Nephron (organoid): ENCODE data around the gene PADI4.

Source experiments
- H3K27ac Mint-ChIP-seq, 3 experiments: 2 replicates each; pipeline ENCODE4 v1.8.0; 2020; ENCODE audit warnings: mixed read lengths in 3 of 3, mild to moderate bottlenecking in 2 of 3, moderate library complexity in 1 of 3
- H3K27me3 Mint-ChIP-seq: 2 replicates; pipeline ENCODE4 v1.8.0; 2021; ENCODE audit warnings: low read depth, mild to moderate bottlenecking, moderate library complexity, mixed read lengths
- H3K36me3 Mint-ChIP-seq: 2 replicates; pipeline ENCODE4 v1.8.0; 2020; ENCODE audit warnings: low read depth, mixed read lengths
- H3K4me1 Mint-ChIP-seq: 2 replicates; pipeline ENCODE4 v1.8.0; 2020; ENCODE audit warnings: mixed read lengths
- H3K4me3 Mint-ChIP-seq, 3 experiments: 2 replicates each; pipeline ENCODE4 v1.8.0; 2020; ENCODE audit warnings: mild to moderate bottlenecking in 3 of 3, mixed read lengths in 3 of 3, moderate library complexity in 2 of 3
- H3K9me3 Mint-ChIP-seq: 2 replicates; pipeline ENCODE4 v1.8.0; 2020; ENCODE audit warnings: mixed read lengths
- TF ChIP-seq, protein P1 (sequence below), 3 experiments: fragments of 200-600 bp; sonication (generic); IDR thresholded peaks; one replicate each; pipeline ENCODE4 v1.5.0; 2021; ENCODE audit warnings: antibody characterized with exemption in 3 of 3; ENCODE audit not compliant: unreplicated experiment in 3 of 3

Gene PADI4

DNA sequence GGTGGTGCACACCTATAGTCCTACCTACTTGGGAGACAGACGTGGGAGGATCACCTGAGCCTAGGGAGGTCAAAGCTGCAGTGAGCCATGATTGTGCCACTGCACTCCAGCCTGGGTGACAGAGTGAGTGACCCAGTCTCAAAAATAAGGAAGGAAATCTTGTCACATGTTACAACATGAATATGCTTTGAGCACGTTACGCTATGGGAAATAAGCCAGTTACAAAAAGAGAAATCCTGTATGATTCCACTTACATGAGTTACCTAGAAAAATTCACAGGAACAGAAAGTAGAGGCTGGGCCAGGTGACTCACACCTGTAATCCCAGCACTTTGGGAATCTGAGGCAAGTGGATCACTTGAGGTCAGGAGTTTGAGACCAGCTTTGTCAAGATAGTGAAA is 57.3 kb downstream of the PADI4 start:
- H3K4me3 Mint-ChIP-seq = no peak overlapping the region
- no peaks in the 10 kb centered on the region for H3K36me3 Mint-ChIP-seq
- no peak overlapping the region for H3K27ac Mint-ChIP-seq
- peaks cover 28% of the 10 kb centered on the region for H3K27me3 Mint-ChIP-seq
- H3K4me1 Mint-ChIP-seq = no peaks in the 10 kb centered on the region
- TF ChIP-seq, protein P1, sequence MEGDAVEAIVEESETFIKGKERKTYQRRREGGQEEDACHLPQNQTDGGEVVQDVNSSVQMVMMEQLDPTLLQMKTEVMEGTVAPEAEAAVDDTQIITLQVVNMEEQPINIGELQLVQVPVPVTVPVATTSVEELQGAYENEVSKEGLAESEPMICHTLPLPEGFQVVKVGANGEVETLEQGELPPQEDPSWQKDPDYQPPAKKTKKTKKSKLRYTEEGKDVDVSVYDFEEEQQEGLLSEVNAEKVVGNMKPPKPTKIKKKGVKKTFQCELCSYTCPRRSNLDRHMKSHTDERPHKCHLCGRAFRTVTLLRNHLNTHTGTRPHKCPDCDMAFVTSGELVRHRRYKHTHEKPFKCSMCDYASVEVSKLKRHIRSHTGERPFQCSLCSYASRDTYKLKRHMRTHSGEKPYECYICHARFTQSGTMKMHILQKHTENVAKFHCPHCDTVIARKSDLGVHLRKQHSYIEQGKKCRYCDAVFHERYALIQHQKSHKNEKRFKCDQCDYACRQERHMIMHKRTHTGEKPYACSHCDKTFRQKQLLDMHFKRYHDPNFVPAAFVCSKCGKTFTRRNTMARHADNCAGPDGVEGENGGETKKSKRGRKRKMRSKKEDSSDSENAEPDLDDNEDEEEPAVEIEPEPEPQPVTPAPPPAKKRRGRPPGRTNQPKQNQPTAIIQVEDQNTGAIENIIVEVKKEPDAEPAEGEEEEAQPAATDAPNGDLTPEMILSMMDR (IDR thresholded peaks at IDR 0.05; ENCODE audit: unreplicated experiment in 3 of 3) = no peak
- H3K9me3 Mint-ChIP-seq = no peaks in the 10 kb centered on the region

DNA sequence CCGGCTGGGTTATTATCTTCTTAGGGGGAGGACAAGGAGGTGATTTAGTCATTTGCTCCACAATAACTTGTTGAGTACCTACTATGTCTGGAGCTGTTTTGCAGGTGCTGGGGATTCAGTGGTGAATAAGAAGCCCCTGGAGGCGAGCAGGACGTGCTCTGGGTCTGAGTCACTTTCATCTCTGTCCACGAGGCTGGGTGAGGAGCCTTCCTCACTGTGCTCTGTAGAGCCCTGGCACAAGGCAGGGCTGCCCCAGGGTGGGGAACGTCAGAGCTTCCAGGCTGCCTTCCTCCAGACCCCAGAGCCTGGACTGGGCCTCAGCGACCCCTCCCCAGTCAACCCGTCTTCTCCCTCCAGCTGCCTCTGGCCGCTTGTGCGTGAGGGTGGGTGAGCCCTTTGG is 61.5 kb downstream of the PADI4 start:
- no peaks in the 10 kb centered on the region for H3K36me3 Mint-ChIP-seq
- no peak overlapping the region for H3K27ac Mint-ChIP-seq
- H3K9me3 Mint-ChIP-seq = no peaks in the 10 kb centered on the region
- no peaks in the 10 kb centered on the region for H3K4me1 Mint-ChIP-seq
- TF ChIP-seq, protein P1 (IDR thresholded peaks at IDR 0.05; ENCODE audit: unreplicated experiment in 3 of 3) = no peak
- H3K27me3 Mint-ChIP-seq = peaks cover 34% of the 10 kb centered on the region
- H3K4me3 Mint-ChIP-seq = no peak overlapping the region

DNA sequence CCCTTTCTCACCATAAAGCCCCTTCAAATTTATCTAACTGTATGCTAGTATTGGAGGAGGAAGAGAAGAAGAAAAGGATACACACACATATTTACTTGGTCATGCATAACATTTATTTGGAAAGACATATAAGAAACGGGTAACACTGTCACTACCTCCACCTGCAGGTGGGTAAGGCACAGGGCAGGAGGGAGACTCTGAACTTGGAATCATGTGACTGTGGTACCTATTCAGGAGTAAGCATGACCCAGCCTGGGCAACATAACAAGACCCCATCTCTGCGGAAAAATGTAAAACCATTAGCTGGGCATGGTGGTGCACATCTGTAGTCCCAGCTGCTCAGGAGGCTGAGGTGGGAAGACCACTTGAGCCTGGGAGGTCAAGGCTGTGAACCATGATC is 62.6 kb downstream of the PADI4 start:
- no peaks in the 10 kb centered on the region for H3K9me3 Mint-ChIP-seq
- TF ChIP-seq, protein P1 (IDR thresholded peaks at IDR 0.05; ENCODE audit: unreplicated experiment in 3 of 3) = peak in 1 of 3 experiments; percentile 16

DNA sequence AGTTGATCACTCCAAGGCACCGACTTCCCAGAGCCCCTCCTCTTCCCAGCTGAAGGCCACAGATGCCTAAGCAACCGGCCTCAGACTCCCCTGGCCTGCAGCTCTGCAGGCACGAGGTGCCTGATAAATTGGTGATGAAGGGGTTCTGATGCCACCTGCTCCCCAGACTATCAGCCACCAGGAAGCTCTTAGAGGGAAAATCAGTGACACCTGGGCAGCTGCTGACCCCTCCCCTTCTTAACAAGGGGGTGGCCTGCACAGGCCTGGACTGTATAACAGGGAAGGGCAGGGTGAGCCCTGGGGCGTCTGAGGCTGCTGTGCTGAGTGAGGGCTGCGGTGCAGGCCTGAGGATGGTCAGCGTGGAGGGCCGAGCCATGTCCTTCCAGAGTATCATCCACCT is 63.9 kb downstream of the PADI4 start, which contains the start of gene PADI6:
Gene PADI6 (plus strand): TSS at position 301 of the 400 bp plus-strand sequence. CDS start 50 bp downstream, at position 351.
- Mint-ChIP-seq H3K4me3 (no peak within 1 kb of the TSS), H3K27me3 (peaks cover 25% of the 10 kb centered on the region), H3K27ac (no peak within 1 kb of the TSS), H3K36me3 (no peaks in the 10 kb centered on the region), H3K4me1 (no peaks in the 10 kb centered on the region), H3K9me3 (no peaks in the 10 kb centered on the region)
- TF ChIP-seq, protein P1 (IDR thresholded peaks at IDR 0.05; ENCODE audit: unreplicated experiment in 3 of 3) = no peak

More for the DNA sequence above, 62.6 kb downstream of the PADI4 start:
- H3K4me1 Mint-ChIP-seq = no peaks in the 10 kb centered on the region
- no peaks in the 10 kb centered on the region for H3K36me3 Mint-ChIP-seq
- H3K27ac Mint-ChIP-seq = no peak overlapping the region
- peaks cover 30% of the 10 kb centered on the region for H3K27me3 Mint-ChIP-seq
- H3K4me3 Mint-ChIP-seq = no peak overlapping the region

DNA sequence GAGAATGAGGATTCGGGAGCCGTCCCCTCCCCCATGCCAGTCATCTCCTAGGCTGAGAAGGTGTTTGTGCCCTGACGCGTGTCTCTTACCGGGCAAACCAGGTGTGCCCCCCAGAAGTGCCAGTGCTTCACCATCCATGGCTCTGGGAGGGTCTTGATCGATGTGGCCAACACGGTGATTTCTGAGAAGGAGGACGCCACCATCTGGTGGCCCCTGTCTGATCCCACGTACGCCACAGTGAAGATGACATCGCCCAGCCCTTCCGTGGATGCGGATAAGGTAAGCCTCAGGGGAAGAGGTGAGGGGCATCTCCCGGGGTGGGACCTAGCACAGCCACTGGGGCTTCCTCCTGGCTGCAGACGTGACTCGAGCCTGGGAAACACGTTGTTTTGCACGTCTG is 65.0 kb downstream of the PADI4 start:
- Mint-ChIP-seq H3K4me3 (no peak overlapping the region), H3K27me3 (peaks cover 30% of the 10 kb centered on the region), H3K4me1 (no peaks in the 10 kb centered on the region), H3K36me3 (no peaks in the 10 kb centered on the region), H3K9me3 (no peaks in the 10 kb centered on the region), H3K27ac (no peak overlapping the region)
- TF ChIP-seq, protein P1 (IDR thresholded peaks at IDR 0.05; ENCODE audit: unreplicated experiment in 3 of 3) = no peak

DNA sequence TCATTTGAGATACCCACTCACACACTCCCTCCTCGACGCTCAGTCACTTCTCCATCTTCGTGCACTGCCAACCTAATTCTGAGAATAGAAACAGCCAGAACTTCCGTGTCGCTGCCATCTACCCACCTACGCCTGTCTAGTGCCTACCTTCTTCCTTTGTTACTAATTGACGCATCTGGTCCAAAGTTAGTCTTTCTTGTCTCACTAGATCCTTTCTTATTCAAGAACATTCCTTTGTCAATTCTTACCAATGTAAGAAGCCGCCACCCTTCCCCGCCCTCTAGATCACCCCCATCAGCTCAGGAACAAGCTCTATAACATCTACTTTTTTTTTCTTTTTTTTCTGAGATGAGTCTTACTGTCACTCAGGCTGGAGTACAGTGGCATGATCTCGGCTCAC is 67.7 kb downstream of the PADI4 start:
- Mint-ChIP-seq H3K9me3 (no peaks in the 10 kb centered on the region), H3K27me3 (peaks cover 26% of the 10 kb centered on the region), H3K27ac (no peak overlapping the region), H3K4me3 (no peak overlapping the region), H3K4me1 (no peaks in the 10 kb centered on the region), H3K36me3 (no peaks in the 10 kb centered on the region)
- TF ChIP-seq, protein P1 (IDR thresholded peaks at IDR 0.05; ENCODE audit: unreplicated experiment in 3 of 3) = no peak
